Skin epidermis (tissue), 12 donors: ENCODE data around the gene SMCO4.

Source experiments
- H3K27ac ChIP-seq, 21 experiments: fragments of 200-600 bp; sonication (generic) in 11 of 21; one replicate each; pipeline ENCODE4 v1.5.0; 2020; ENCODE audit warnings: mild to moderate bottlenecking in 3 of 21, inconsistent platforms in 2 of 21, moderate library complexity in 2 of 21
- H3K4me3 ChIP-seq, 7 experiments: fragments of 200-600 bp; sonication (generic) in 2 of 7; one replicate each; pipeline ENCODE4 v1.5.0; 2020; ENCODE audit warnings: inconsistent platforms in 2 of 7, mild to moderate bottlenecking in 2 of 7, moderate library complexity in 1 of 7

SMCO4 gene

GRCh38 chr11:93512949-93513667, 30.1 kb downstream of the SMCO4 start:
- Histone ChIP-seq H3K27ac (no peak overlapping the region), H3K4me3 (no peak overlapping the region)

- H3K4me3 ChIP-seq = no peak overlapping the region
- H3K27ac ChIP-seq = no peak overlapping the region
These were observed 31.1 kb downstream of the SMCO4 start for GRCh38 chr11:93512073-93512475.

GRCh38 chr11:93510196-93510873, 32.9 kb downstream of the SMCO4 start:
- no peak overlapping the region for H3K27ac ChIP-seq
- no peak overlapping the region for H3K4me3 ChIP-seq

- Histone ChIP-seq H3K27ac (no peak overlapping the region), H3K4me3 (no peak overlapping the region)
These were observed 35.7 kb downstream of the SMCO4 start for GRCh38 chr11:93507517-93507916.

- H3K4me3 ChIP-seq = no peak overlapping the region
- no peak overlapping the region for H3K27ac ChIP-seq
These were observed 37.5 kb downstream of the SMCO4 start for GRCh38 chr11:93505703-93506102.

GRCh38 chr11:93504110-93505095, 38.8 kb downstream of the SMCO4 start:
- Histone ChIP-seq H3K27ac (no peak overlapping the region), H3K4me3 (no peak overlapping the region)

GRCh38 chr11:93501856-93502255, 41.3 kb downstream of the SMCO4 start:
- Histone ChIP-seq H3K27ac (no peak overlapping the region), H3K4me3 (no peak overlapping the region)

- Histone ChIP-seq H3K27ac (no peak overlapping the region), H3K4me3 (no peak overlapping the region)
These were observed 42.4 kb downstream of the SMCO4 start for GRCh38 chr11:93500759-93501158.

- Histone ChIP-seq H3K27ac (no peak overlapping the region), H3K4me3 (no peak overlapping the region)
These were observed 44.5 kb downstream of the SMCO4 start for GRCh38 chr11:93498641-93499040.

GRCh38 chr11:93498161-93498560, 45.0 kb downstream of the SMCO4 start:
- no peak overlapping the region for H3K4me3 ChIP-seq

GRCh38 chr11:93497596-93497995, 45.6 kb downstream of the SMCO4 start:
- H3K27ac ChIP-seq = no peak overlapping the region

More at GRCh38 chr11:93498161-93498560, 45.0 kb downstream of the SMCO4 start:
- H3K27ac ChIP-seq = no peak overlapping the region

GRCh38 chr11:93494357-93494756, 48.8 kb downstream of the SMCO4 start:
- no peak overlapping the region for H3K27ac ChIP-seq
- no peak overlapping the region for H3K4me3 ChIP-seq

More at GRCh38 chr11:93497596-93497995, 45.6 kb downstream of the SMCO4 start:
- H3K4me3 ChIP-seq = no peak overlapping the region

- H3K27ac ChIP-seq = no peak overlapping the region
These were observed 49.8 kb downstream of the SMCO4 start for GRCh38 chr11:93493252-93493897.

GRCh38 chr11:93492464-93493251, 50.5 kb downstream of the SMCO4 start:
- Histone ChIP-seq H3K4me3 (no peak overlapping the region), H3K27ac (no peak overlapping the region)

More at GRCh38 chr11:93493252-93493897, 49.8 kb downstream of the SMCO4 start:
- no peak overlapping the region for H3K4me3 ChIP-seq

- Histone ChIP-seq H3K27ac (no peak overlapping the region), H3K4me3 (no peak overlapping the region)
These were observed 51.2 kb downstream of the SMCO4 start for GRCh38 chr11:93491973-93492372.

GRCh38 chr11:93490996-93491618, 52.1 kb downstream of the SMCO4 start:
- no peak overlapping the region for H3K4me3 ChIP-seq
- H3K27ac ChIP-seq = no peak overlapping the region

- Histone ChIP-seq H3K4me3 (no peak overlapping the region), H3K27ac (no peak overlapping the region)
These were observed 53.4 kb downstream of the SMCO4 start for GRCh38 chr11:93489841-93490240.

- H3K4me3 ChIP-seq = no peak overlapping the region
- H3K27ac ChIP-seq = no peak overlapping the region
These were observed 56.1 kb downstream of the SMCO4 start for GRCh38 chr11:93487032-93487483.
